ENCODE measurements around the gene THRSP. TPM values are rescaled to one million over a fixed set of nuclear protein-coding genes. Genes with fewer than 3 reads are reported as not detected.
"Not testable (repeated sequence)": the region's sequence is repeated elsewhere in the genome, so short reads cannot be mapped to it uniquely, and the experiment has no call there.

THRSP gene
- total RNA-seq, 2 donors from 2014 or later: not detected

- ATAC-seq (peak in 1 of 2 donors; percentile 43), DNase-seq (ENCODE audit: low spot score) (no peak)
- Mint-ChIP-seq H3K36me3 (peaks cover 13% of the 10 kb centered on the region), H3K4me1 (ENCODE audit: low read depth in 2 of 2) (peaks cover 5 to 6% of the 10 kb centered on the region in 2 donors), H3K4me3 (no peak overlapping the region), H3K27ac (no peak overlapping the region), H3K27me3 (no peaks in the 10 kb centered on the region), H3K9me3 (no peaks in the 10 kb centered on the region)
Observed at GRCh38 chr11:78065203-78065602, 1.5 kb downstream of the THRSP start.

DNA sequence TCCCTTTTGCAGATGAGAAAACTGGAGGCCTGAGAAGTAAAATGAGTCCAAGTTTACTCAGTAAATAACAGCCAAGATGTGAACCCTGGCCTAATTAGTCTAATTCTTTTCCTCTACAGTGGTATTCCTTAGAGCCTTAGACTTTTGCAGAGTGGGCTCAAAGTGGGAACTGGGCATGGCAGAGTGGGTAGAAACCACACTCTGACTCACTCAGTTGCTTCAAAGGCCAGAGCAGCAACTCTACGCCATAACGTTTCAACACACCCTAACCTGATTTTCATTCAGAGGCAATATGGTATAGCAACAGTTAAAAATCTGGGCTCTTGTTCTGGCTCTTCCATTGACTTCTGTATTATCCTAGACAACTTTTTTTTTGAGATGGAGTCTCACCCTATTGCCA lies 2.8 kb downstream of the THRSP start:
- Mint-ChIP-seq H3K4me1 (ENCODE audit: low read depth in 2 of 2) (peaks cover 5 to 6% of the 10 kb centered on the region in 2 donors), H3K36me3 (peaks cover 13% of the 10 kb centered on the region), H3K4me3 (no peak overlapping the region), H3K27me3 (no peaks in the 10 kb centered on the region), H3K9me3 (no peaks in the 10 kb centered on the region), H3K27ac (no peak overlapping the region)
- DNase-seq (ENCODE audit: low spot score) (no peak), ATAC-seq (no peak)

DNA sequence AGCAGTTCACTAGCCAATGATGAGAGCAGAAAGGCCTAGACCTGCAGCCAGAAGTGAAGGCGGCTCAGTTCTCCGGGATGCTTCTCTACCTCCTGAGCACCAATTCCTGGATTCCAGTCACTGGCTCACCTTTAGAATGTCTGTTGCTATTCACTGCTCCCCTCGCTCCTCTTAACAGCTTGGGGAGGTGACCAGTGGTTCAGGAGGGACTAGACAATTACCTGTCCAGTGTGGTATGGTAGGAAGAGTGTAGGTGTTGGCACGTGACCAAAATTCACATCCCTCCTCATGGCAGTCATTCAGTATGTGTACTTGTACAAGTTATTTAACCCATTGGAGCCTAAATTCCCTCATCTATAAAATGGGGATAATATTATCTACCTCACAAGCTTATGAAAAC lies 4.0 kb downstream of the THRSP start:
- Mint-ChIP-seq H3K4me3 (no peak overlapping the region), H3K4me1 (ENCODE audit: low read depth in 2 of 2) (peaks cover 10 to 14% of the 10 kb centered on the region in 2 donors), H3K27me3 (no peaks in the 10 kb centered on the region), H3K27ac (no peak overlapping the region), H3K9me3 (no peaks in the 10 kb centered on the region), H3K36me3 (peaks cover 19% of the 10 kb centered on the region)
- no peak for DNase-seq (ENCODE audit: low spot score)
- no peak for ATAC-seq

DNA sequence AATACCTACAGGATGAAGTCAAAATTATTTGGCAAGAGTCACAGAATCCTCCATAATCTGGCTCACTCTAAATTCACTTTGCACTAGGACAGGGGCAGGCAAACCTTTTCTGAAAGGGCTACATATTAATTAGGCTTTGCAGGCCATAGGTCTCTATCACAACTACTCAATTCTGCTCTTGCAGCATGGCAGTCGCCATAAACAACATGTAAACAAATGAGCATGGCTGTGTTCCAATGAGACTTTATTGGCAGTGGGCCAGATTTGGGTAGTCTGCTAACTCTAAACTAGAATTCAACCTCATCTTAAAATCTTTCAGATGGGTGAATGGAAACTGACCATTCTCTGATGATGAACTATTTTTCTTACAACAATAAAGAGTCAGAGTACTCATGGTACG lies 5.8 kb downstream of the THRSP start:
- no peak overlapping the region for H3K4me3 Mint-ChIP-seq
- no peak for ATAC-seq
- H3K36me3 Mint-ChIP-seq: peaks cover 19% of the 10 kb centered on the region
- no peaks in the 10 kb centered on the region for H3K9me3 Mint-ChIP-seq
- no peak overlapping the region for H3K27ac Mint-ChIP-seq
- no peak for DNase-seq (ENCODE audit: low spot score)
- H3K4me1 Mint-ChIP-seq (ENCODE audit: low read depth in 2 of 2): peaks cover 12 to 18% of the 10 kb centered on the region in 2 donors
- no peaks in the 10 kb centered on the region for H3K27me3 Mint-ChIP-seq

DNA sequence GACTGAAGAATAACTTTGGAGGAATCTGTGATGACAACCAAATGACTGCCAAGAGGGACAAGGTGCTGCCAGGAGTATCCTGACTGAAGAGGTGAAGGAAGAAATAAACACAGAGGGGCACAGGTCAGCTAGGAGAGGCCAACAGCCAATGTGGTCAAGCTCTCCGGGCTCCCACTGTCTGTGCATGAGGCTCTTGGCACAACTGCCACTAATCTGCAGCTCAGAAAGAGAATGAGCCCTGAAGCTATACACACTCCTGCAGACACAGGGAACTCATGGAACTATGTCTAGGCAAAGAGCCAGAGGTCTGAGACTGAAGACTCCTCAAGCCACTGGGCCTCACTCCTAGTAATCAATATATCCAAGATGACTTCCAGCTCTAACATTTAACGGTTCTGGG lies 7.0 kb downstream of the THRSP start:
- H3K9me3 Mint-ChIP-seq: no peaks in the 10 kb centered on the region
- DNase-seq (ENCODE audit: low spot score) (no peak), ATAC-seq (no peak)
- H3K4me3 Mint-ChIP-seq: no peak overlapping the region
- no peak overlapping the region for H3K27ac Mint-ChIP-seq
- H3K36me3 Mint-ChIP-seq: peaks cover 19% of the 10 kb centered on the region
- H3K4me1 Mint-ChIP-seq (ENCODE audit: low read depth in 2 of 2): peaks cover 19 to 23% of the 10 kb centered on the region in 2 donors
- H3K27me3 Mint-ChIP-seq: no peaks in the 10 kb centered on the region

GRCh38 chr11:78071717-78072116 lies 8.1 kb downstream of the THRSP start:
- Mint-ChIP-seq H3K4me3 (no peak overlapping the region), H3K9me3 (no peaks in the 10 kb centered on the region), H3K27ac (no peak overlapping the region), H3K36me3 (peaks cover 19% of the 10 kb centered on the region), H3K4me1 (ENCODE audit: low read depth in 2 of 2) (peaks cover 29% of the 10 kb centered on the region in 2 donors), H3K27me3 (no peaks in the 10 kb centered on the region)
- DNase-seq (ENCODE audit: low spot score) (no peak), ATAC-seq (no peak)

GRCh38 chr11:78072455-78072854 lies 8.8 kb downstream of the THRSP start:
- Mint-ChIP-seq H3K4me3 (no peak overlapping the region), H3K36me3 (peaks cover 16% of the 10 kb centered on the region), H3K27ac (peak overlapping the region in 1 of 2 donors; percentile 9), H3K27me3 (no peaks in the 10 kb centered on the region), H3K9me3 (no peaks in the 10 kb centered on the region), H3K4me1 (ENCODE audit: low read depth in 2 of 2) (peaks cover 28 to 32% of the 10 kb centered on the region in 2 donors)
- DNase-seq (ENCODE audit: low spot score): no peak
- no peak for ATAC-seq

DNA sequence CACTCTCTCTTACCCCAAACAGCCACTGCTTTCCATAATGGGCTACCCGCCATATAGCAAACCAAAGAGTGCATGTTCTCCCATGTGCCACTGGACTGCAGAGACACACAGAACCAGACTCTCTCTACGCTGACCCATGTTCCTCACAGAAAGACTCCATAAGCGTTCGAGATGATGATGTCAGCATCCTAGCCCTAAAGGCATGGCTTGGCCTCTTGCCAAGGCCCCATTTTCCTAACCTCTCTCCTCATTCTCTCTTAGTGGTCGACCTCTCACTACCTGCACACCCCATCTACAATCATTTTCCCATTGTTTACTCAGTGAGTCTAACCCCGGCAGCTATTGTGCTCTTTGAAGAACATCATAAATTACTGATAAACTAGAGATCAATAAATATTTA lies 11.1 kb downstream of the THRSP start:
- Mint-ChIP-seq H3K36me3 (peaks cover 6% of the 10 kb centered on the region), H3K27ac (no peak overlapping the region), H3K4me1 (ENCODE audit: low read depth in 2 of 2) (peaks cover 35 to 39% of the 10 kb centered on the region in 2 donors), H3K4me3 (no peak overlapping the region), H3K27me3 (no peaks in the 10 kb centered on the region), H3K9me3 (no peaks in the 10 kb centered on the region)
- DNase-seq (ENCODE audit: low spot score) (no peak), ATAC-seq (no peak)

DNA sequence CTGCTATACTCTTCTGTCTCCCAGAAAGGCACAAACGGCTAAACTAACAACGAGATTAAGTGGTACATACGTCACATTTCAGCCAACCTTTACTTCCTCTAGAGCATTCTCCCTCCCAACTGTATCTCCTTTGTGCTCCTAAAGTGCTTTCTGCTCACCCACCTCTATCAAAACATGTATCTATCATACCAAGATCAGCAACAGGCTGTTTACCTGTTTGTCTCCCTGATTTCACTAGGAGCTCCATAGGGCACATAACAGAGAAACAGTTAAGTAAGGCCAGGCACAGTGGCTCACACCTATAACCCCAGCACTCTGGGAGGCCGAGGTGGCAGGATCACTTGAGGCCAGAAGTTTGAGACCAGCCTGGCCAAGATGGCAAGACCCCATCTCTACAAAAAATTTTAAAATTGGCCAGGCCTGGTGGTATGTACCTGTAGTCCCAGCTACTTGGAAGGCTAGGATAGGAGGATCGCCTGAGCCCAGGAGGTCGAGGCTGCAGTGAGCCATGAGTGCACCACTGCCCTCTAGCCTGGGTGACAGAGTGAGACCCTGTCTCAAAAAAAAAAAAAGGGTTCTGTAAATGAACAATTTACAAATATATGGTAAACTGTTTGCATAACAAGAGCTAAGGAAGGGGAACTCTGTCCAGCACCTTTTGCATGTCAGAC lies 13.2 kb downstream of the THRSP start:
- H3K4me3 Mint-ChIP-seq: peak overlapping the region; percentile 12
- no peak for ATAC-seq
- H3K4me1 Mint-ChIP-seq (ENCODE audit: low read depth in 2 of 2): peaks cover 42 to 51% of the 10 kb centered on the region in 2 donors
- H3K36me3 Mint-ChIP-seq: peaks cover 6% of the 10 kb centered on the region
- H3K9me3 Mint-ChIP-seq: no peaks in the 10 kb centered on the region
- H3K27ac Mint-ChIP-seq: peak overlapping the region in 1 of 2 donors; percentile 10
- H3K27me3 Mint-ChIP-seq: no peaks in the 10 kb centered on the region
- DNase-seq (ENCODE audit: low spot score): no peak

DNA sequence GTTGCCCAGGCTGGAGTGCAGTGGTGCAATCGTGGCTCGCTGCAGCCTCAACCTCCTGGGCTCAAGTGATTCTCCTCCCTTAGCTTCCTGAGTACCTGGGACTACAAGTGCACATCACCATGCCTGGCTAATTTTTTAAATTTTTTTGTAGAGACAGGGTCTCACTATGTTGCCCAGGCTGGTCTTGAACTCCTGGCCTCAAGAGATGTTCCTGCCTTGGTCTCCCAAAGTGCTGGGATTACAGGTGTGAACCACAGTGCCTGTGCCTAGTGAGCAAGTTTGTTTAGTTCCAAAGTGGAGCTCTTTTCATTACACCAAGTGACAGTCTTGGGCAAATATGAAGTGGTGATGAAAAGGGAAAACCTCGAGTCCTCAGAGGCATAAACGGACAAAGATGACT lies 13.9 kb downstream of the THRSP start:
- H3K27ac Mint-ChIP-seq: peak overlapping the region in 1 of 2 donors; percentile 65
- H3K4me3 Mint-ChIP-seq: peak overlapping the region; percentile 92
- not testable (repeated sequence) for H3K9me3 Mint-ChIP-seq; H3K36me3 Mint-ChIP-seq; H3K27me3 Mint-ChIP-seq; ATAC-seq; DNase-seq (ENCODE audit: low spot score)
- peaks cover 44 to 48% of the 10 kb centered on the region in 2 donors for H3K4me1 Mint-ChIP-seq (ENCODE audit: low read depth in 2 of 2)

GRCh38 chr11:78078218-78079167 lies 14.8 kb downstream of the THRSP start:
- DNase-seq (ENCODE audit: low spot score) (no peak), ATAC-seq (no peak)
- Mint-ChIP-seq H3K4me3 (peak overlapping the region; percentile 92), H3K4me1 (ENCODE audit: low read depth in 2 of 2) (peaks cover 43 to 46% of the 10 kb centered on the region in 2 donors), H3K27ac (peak overlapping the region; percentile 62 to 65), H3K36me3 (no peaks in the 10 kb centered on the region), H3K9me3 (no peaks in the 10 kb centered on the region), H3K27me3 (no peaks in the 10 kb centered on the region)

- ATAC-seq (peak; percentile 90 to 91), DNase-seq (ENCODE audit: low spot score) (peak; percentile 82)
- Mint-ChIP-seq H3K27ac (peak within 1 kb of the TSS; percentile 62 to 65), H3K4me1 (ENCODE audit: low read depth in 2 of 2) (peaks cover 40 to 45% of the 10 kb centered on the region in 2 donors), H3K9me3 (no peaks in the 10 kb centered on the region), H3K36me3 (no peaks in the 10 kb centered on the region), H3K27me3 (no peaks in the 10 kb centered on the region), H3K4me3 (peak within 1 kb of the TSS; percentile 92)
Observed at GRCh38 chr11:78079232-78080083, 15.8 kb downstream of the THRSP start, which contains the start of gene NDUFC2. NDUFC2 (minus strand) TSS chr11:78079862; CDS start chr11:78079744, 118 bp downstream.

- Mint-ChIP-seq H3K4me3 (peak overlapping the region; percentile 92), H3K9me3 (no peaks in the 10 kb centered on the region), H3K36me3 (no peaks in the 10 kb centered on the region), H3K27ac (peak overlapping the region; percentile 62 to 65), H3K4me1 (ENCODE audit: low read depth in 2 of 2) (peaks cover 35 to 38% of the 10 kb centered on the region in 2 donors), H3K27me3 (no peaks in the 10 kb centered on the region)
- ATAC-seq: no peak
- DNase-seq (ENCODE audit: low spot score): no peak
Observed at GRCh38 chr11:78080084-78080817, 16.6 kb downstream of the THRSP start.

Data from natural killer cell treated with Interleukin-12 subunit alpha and Interleukin-12 subunit beta and Interleukin-15 and Interleukin-18, amount 100 ng/mL, for 72 hours (primary cell).